ENCODE data around the gene C1QTNF9. TPM values are rescaled to one million over a fixed set of nuclear protein-coding genes. Genes with fewer than 3 reads are reported as not detected.
"Not testable (repeated sequence)": the region's sequence is repeated elsewhere in the genome, so short reads cannot be mapped to it uniquely, and the experiment has no call there.

The C1QTNF9 gene
- total RNA-seq, 1 donor from 2014 or later, result not detected

- Mint-ChIP-seq H3K9me3 (no peaks in the 10 kb centered on the region), H3K27ac (no peak overlapping the region), H3K4me1 (no peaks in the 10 kb centered on the region), H3K27me3 (no peaks in the 10 kb centered on the region), H3K36me3 (ENCODE audit: low read depth) (no peaks in the 10 kb centered on the region), H3K4me3 (no peak overlapping the region)
- CTCF ChIA-PET, result no interaction called here
- ATAC-seq (ENCODE audit: low read depth) (no peak), DNase-seq (no peak)
- POLR2A ChIA-PET, result no interaction called here
- no peak for TF ChIP-seq CTCF (IDR thresholded peaks at IDR 0.05)
- intact Hi-C loops (cut with micrococcal nuclease), result no loop called here
These were observed 48.4 kb downstream of the C1QTNF9 start for GRCh38 chr13:24357756-24358155.

- H3K4me1 Mint-ChIP-seq; H3K4me3 Mint-ChIP-seq; H3K36me3 Mint-ChIP-seq (ENCODE audit: low read depth); H3K27me3 Mint-ChIP-seq; DNase-seq; CTCF ChIA-PET; ATAC-seq (ENCODE audit: low read depth); H3K27ac Mint-ChIP-seq; POLR2A ChIA-PET; H3K9me3 Mint-ChIP-seq; intact Hi-C loops (cut with micrococcal nuclease): not testable (repeated sequence)
These were observed 49.5 kb downstream of the C1QTNF9 start for GRCh38 chr13:24358836-24359235.

GRCh38 chr13:24359252-24359651 is 49.9 kb downstream of the C1QTNF9 start:
- H3K4me3 Mint-ChIP-seq; ATAC-seq (ENCODE audit: low read depth); H3K9me3 Mint-ChIP-seq; DNase-seq; CTCF ChIA-PET; H3K27ac Mint-ChIP-seq; POLR2A ChIA-PET; H3K27me3 Mint-ChIP-seq; H3K36me3 Mint-ChIP-seq (ENCODE audit: low read depth); H3K4me1 Mint-ChIP-seq; intact Hi-C loops (cut with micrococcal nuclease): not testable (repeated sequence)

GRCh38 chr13:24360106-24360505 is 50.7 kb downstream of the C1QTNF9 start:
- H3K27me3 Mint-ChIP-seq, result no peaks in the 10 kb centered on the region
- POLR2A ChIA-PET, result no interaction called here

GRCh38 chr13:24361113-24361512 is 51.7 kb downstream of the C1QTNF9 start:
- DNase-seq (no peak), ATAC-seq (ENCODE audit: low read depth) (no peak)
- no peaks in the 10 kb centered on the region for H3K9me3 Mint-ChIP-seq
- ChIA-PET POLR2A (no interaction called here), CTCF (no interaction called here)
- H3K36me3 Mint-ChIP-seq (ENCODE audit: low read depth), result no peaks in the 10 kb centered on the region
- H3K27ac Mint-ChIP-seq, result no peak overlapping the region
- H3K4me3 Mint-ChIP-seq, result no peak overlapping the region
- no peak for TF ChIP-seq CTCF (IDR thresholded peaks at IDR 0.05)
- no peaks in the 10 kb centered on the region for H3K4me1 Mint-ChIP-seq
- intact Hi-C loops (cut with micrococcal nuclease), result no loop called here
- H3K27me3 Mint-ChIP-seq, result no peaks in the 10 kb centered on the region

More at GRCh38 chr13:24360106-24360505, 50.7 kb downstream of the C1QTNF9 start:
- intact Hi-C loops (cut with micrococcal nuclease), result no loop called here
- Mint-ChIP-seq H3K9me3 (no peaks in the 10 kb centered on the region), H3K4me3 (no peak overlapping the region), H3K36me3 (ENCODE audit: low read depth) (no peaks in the 10 kb centered on the region), H3K27ac (no peak overlapping the region), H3K4me1 (no peaks in the 10 kb centered on the region)
- CTCF ChIA-PET, result no interaction called here
- ATAC-seq (ENCODE audit: low read depth) (no peak), DNase-seq (no peak)
- no peak for TF ChIP-seq CTCF (IDR thresholded peaks at IDR 0.05)

GRCh38 chr13:24361852-24362366 is 52.5 kb downstream of the C1QTNF9 start:
- ATAC-seq (ENCODE audit: low read depth), result no peak
- H3K27ac Mint-ChIP-seq, result no peak overlapping the region
- intact Hi-C loops (cut with micrococcal nuclease), result no loop called here
- no peaks in the 10 kb centered on the region for H3K9me3 Mint-ChIP-seq
- DNase-seq, result no peak
- ChIA-PET POLR2A (no interaction called here), CTCF (no interaction called here)
- no peak overlapping the region for H3K4me3 Mint-ChIP-seq
- TF ChIP-seq CTCF (IDR thresholded peaks at IDR 0.05), result no peak
- no peaks in the 10 kb centered on the region for H3K4me1 Mint-ChIP-seq
- no peaks in the 10 kb centered on the region for H3K36me3 Mint-ChIP-seq (ENCODE audit: low read depth)
- H3K27me3 Mint-ChIP-seq, result no peaks in the 10 kb centered on the region
